PC-9 (cell line): ENCODE data around the gene CD59. TPM values are rescaled to one million over a fixed set of nuclear protein-coding genes. Genes with fewer than 3 reads are reported as not detected.

ENCODE experiments used
- BruUV-seq: library from RNA; stranded (reverse); fragments of 400-500 nt; replicated peaks from 2 replicates; lab custom pipeline; 2021; lab: Mats Ljungman, UMichigan
- CTCF ChIA-PET: fragments of 300-600 bp; sonication (Branson Sonifier 250); formaldehyde crosslinking; loops from one replicate; lab custom pipeline; 2022; ENCODE audit warnings: antibody characterized with exemption; lab: Charles Lee
- POLR2A ChIA-PET: fragments of 300-600 bp; sonication (Branson Sonifier 250); formaldehyde crosslinking; loops from one replicate; lab custom pipeline; 2022; ENCODE audit warnings: antibody characterized with exemption; ENCODE audit not compliant: unreplicated experiment; lab: Charles Lee
- DNase-seq, 2 experiments: peaks; one replicate each; pipeline versions ENCODE4 v3.0.0 to v3.0.0-alpha.2; 2015 to 2022; ENCODE audit warnings: mixed read lengths in 1 of 2
- H2AFZ ChIP-seq: fragments of 200-600 bp; sonication (generic); 2 replicates; pipeline ENCODE4 v1.8.1; 2017; ENCODE audit warnings: antibody characterized with exemption
- H3F3A ChIP-seq: fragments of 200-600 bp; sonication (generic); 2 replicates; pipeline ENCODE4 v1.8.1; 2017; ENCODE audit warnings: antibody characterized with exemption, mild to moderate bottlenecking, low read depth; ENCODE audit not compliant: insufficient read depth
- H3K27ac ChIP-seq: fragments of 200-600 bp; sonication (generic); 2 replicates; pipeline ENCODE4 v1.6.1; 2016; ENCODE audit warnings: mixed run types
- H3K27me3 ChIP-seq: fragments of 200-600 bp; sonication (generic); 2 replicates; pipeline ENCODE4 v1.6.1; 2016; ENCODE audit warnings: low read depth, mixed run types; ENCODE audit not compliant: insufficient read depth
- H3K36me3 ChIP-seq: fragments of 200-600 bp; sonication (generic); 2 replicates; pipeline ENCODE4 v1.6.1; 2016; ENCODE audit warnings: low read depth, mixed run types
- H3K4me1 ChIP-seq: fragments of 200-600 bp; sonication (generic); replicated peaks from 2 replicates; pipeline ENCODE4 v1.6.1; 2016; ENCODE audit warnings: mixed run types; ENCODE audit not compliant: insufficient read depth
- H3K4me2 ChIP-seq: fragments of 200-600 bp; sonication (generic); 2 replicates; pipeline ENCODE4 v1.6.1; 2017; ENCODE audit warnings: mixed run types
- H3K4me3 ChIP-seq: fragments of 200-600 bp; sonication (generic); 2 replicates; pipeline ENCODE4 v1.6.1; 2016; ENCODE audit warnings: mixed run types
- H3K79me2 ChIP-seq: fragments of 200-600 bp; sonication (generic); 2 replicates; pipeline ENCODE4 v1.6.1; 2017; ENCODE audit warnings: low read depth, mixed run types
- H3K9me2 ChIP-seq: fragments of 200-600 bp; sonication (generic); 2 replicates; pipeline ENCODE4 v1.8.1; 2017; ENCODE audit warnings: mild to moderate bottlenecking; ENCODE audit not compliant: insufficient read depth
- H3K9me3 ChIP-seq: fragments of 200-600 bp; sonication (generic); 2 replicates; pipeline ENCODE4 v1.8.1; 2016; ENCODE audit warnings: low read depth; ENCODE audit not compliant: insufficient read depth
- H4K20me1 ChIP-seq: fragments of 200-600 bp; sonication (generic); 2 replicates; pipeline ENCODE4 v1.8.1; 2017; ENCODE audit not compliant: insufficient read depth
- EZH2 ChIP-seq: fragments of 200-600 bp; sonication (generic); IDR thresholded peaks from 2 replicates; pipeline ENCODE4 v1.8.0; 2017; ENCODE audit warnings: antibody characterized with exemption, low read depth
- intact Hi-C: fragments of 100-400 bp; cut with micrococcal nuclease; formaldehyde crosslinking; loops from one replicate; pipeline ENCODE4 v1.10.0; 2022; ENCODE audit not compliant: unreplicated experiment
- total RNA-seq: library from RNA; stranded (reverse); gene quantifications from 2 replicates; pipeline ENCODE4 v1.2.3, GENCODE V29; 2021
- TF ChIP-seq, protein P1 (sequence below): fragments of 200-600 bp; sonication (generic); conservative IDR thresholded peaks from 2 replicates; pipeline ENCODE4 v1.6.1; 2017; ENCODE audit warnings: mixed run types, antibody characterized with exemption, mild to moderate bottlenecking, moderate library complexity

CD59 gene
- total RNA-seq, 1 experiment from 2014 or later = 291 TPM

DNA sequence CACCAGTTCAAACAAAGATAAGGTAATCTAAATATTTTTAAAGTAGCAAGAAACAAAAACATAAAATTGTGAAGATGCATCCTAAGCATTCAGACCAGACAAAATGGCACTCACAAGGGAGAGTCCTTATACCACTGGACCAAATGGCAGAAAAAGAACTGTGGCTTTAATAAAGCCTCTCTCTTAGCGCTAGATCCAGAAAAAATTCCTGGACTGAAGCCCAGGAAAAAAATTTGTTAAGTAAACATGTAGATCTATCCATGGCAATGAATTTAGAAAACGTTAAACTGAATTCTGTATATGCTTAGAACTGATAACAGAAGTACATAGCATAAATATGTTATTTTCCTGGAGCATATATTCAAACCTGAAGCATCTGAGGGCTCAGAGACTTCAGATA, 11.8 kb upstream of the CD59 start:
- H4K20me1 ChIP-seq = no peaks in the 10 kb centered on the region
- peak in 1 of 2 experiments; percentile 34 for DNase-seq
- no TSS peak for BruUV-seq
- TF ChIP-seq EZH2 = no peak
- TF ChIP-seq, protein P1, sequence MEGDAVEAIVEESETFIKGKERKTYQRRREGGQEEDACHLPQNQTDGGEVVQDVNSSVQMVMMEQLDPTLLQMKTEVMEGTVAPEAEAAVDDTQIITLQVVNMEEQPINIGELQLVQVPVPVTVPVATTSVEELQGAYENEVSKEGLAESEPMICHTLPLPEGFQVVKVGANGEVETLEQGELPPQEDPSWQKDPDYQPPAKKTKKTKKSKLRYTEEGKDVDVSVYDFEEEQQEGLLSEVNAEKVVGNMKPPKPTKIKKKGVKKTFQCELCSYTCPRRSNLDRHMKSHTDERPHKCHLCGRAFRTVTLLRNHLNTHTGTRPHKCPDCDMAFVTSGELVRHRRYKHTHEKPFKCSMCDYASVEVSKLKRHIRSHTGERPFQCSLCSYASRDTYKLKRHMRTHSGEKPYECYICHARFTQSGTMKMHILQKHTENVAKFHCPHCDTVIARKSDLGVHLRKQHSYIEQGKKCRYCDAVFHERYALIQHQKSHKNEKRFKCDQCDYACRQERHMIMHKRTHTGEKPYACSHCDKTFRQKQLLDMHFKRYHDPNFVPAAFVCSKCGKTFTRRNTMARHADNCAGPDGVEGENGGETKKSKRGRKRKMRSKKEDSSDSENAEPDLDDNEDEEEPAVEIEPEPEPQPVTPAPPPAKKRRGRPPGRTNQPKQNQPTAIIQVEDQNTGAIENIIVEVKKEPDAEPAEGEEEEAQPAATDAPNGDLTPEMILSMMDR = no peak
- H3K36me3 ChIP-seq = peaks cover 31% of the 10 kb centered on the region
- H2AFZ ChIP-seq = no peak overlapping the region
- H3K9me3 ChIP-seq = no peaks in the 10 kb centered on the region
- H3K4me3 ChIP-seq = no peak overlapping the region
- intact Hi-C loops = loop anchor here (10.0 kb wide), 1 partner anchor 783 kb away; no protein-coding TSS in a partner anchor
- no peak overlapping the region for H3K4me2 ChIP-seq
- H3K27me3 ChIP-seq = no peaks in the 10 kb centered on the region
- peaks cover 14% of the 10 kb centered on the region; the same call in 1 of the 2 replicates for H3F3A ChIP-seq
- POLR2A ChIA-PET = no interaction called here
- H3K79me2 ChIP-seq = no peaks in the 10 kb centered on the region
- no peaks in the 10 kb centered on the region for H3K9me2 ChIP-seq
- H3K27ac ChIP-seq = no peak overlapping the region
- no peaks in the 10 kb centered on the region for H3K4me1 ChIP-seq
- CTCF ChIA-PET = no interaction called here

DNA sequence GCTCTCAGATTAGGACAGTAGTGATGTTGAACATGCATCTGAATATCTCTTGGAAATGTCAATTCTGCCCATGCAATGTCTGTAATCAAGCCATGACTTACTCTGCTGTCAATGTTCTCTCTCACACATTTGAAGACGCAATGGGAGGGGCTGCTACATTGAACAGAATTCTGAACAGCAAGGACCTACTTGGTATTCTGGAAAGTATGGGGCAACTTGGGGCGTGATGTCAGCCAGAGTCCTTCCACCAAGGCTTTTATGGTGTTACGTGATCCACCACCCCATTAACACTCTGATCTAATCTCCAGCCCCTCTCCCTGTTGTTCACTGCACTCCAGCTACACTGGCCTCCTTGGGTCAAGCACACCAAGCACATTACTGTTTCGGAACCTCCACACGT, 7.1 kb upstream of the CD59 start:
- CTCF ChIA-PET = interaction anchor here (0.7 to 2.3 kb wide), 3 partner anchors 27 to 578 kb away, joined by 3 to 42 read pairs (median 13); no protein-coding TSS in a partner anchor
- DNase-seq = no peak
- Histone ChIP-seq H3K27me3 (no peaks in the 10 kb centered on the region), H3K4me2 (no peak overlapping the region), H3F3A (peaks cover 19% of the 10 kb centered on the region; the same call in 1 of the 2 replicates), H3K27ac (no peak overlapping the region), H3K36me3 (peaks cover 12% of the 10 kb centered on the region; the same call in 1 of the 2 replicates), H4K20me1 (no peaks in the 10 kb centered on the region), H3K9me2 (no peaks in the 10 kb centered on the region), H3K79me2 (no peaks in the 10 kb centered on the region), H3K9me3 (peaks cover 5% of the 10 kb centered on the region; the same call in 1 of the 2 replicates), H3K4me3 (no peak overlapping the region), H3K4me1 (no peaks in the 10 kb centered on the region), H2AFZ (no peak overlapping the region)
- POLR2A ChIA-PET = interaction anchor here (0.6 kb wide), 1 partner anchor 1884 kb away, joined by 8 read pairs; no protein-coding TSS in a partner anchor
- intact Hi-C loops = loop anchor here (2.0 to 10.0 kb wide), 2 partner anchors 26 to 778 kb away; no protein-coding TSS in a partner anchor
- no peak for TF ChIP-seq EZH2
- TF ChIP-seq, protein P1 = no peak
- no TSS peak for BruUV-seq

DNA sequence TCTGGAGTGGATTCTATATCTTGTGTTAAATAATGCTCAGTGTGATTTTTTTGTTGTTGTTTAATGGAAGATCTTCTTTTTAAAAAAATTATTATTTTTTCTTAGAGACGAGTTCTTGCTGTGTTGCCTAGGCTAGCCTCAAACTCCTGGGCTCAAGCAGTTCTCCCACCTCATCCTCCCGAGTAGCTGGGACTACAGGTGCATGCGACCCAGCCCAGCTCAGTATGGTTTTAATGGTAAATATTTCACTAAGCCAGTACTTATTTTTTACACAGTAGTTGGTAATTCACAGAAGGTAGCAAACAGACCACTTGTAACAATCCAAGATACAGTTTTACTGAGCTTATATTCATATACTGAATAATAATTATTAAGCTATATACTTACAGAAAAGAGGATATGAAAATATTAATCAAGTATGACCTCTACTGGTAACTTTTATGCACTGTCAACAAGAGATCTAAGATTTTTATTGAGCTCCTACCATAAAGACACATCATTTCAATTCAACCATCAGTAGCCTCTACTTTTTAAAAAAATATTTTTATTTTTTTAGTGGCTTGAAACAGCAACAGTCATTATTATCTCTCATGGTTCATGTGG, 6.1 kb upstream of the CD59 start:
- Histone ChIP-seq H4K20me1 (no peaks in the 10 kb centered on the region), H3F3A (peaks cover 28% of the 10 kb centered on the region), H2AFZ (no peak overlapping the region), H3K4me1 (peaks cover 8% of the 10 kb centered on the region), H3K27me3 (no peaks in the 10 kb centered on the region), H3K4me3 (no peak overlapping the region), H3K9me3 (peaks cover 5% of the 10 kb centered on the region; the same call in 1 of the 2 replicates), H3K9me2 (no peaks in the 10 kb centered on the region), H3K4me2 (no peak overlapping the region), H3K27ac (no peak overlapping the region), H3K79me2 (no peaks in the 10 kb centered on the region), H3K36me3 (peaks cover 12% of the 10 kb centered on the region; the same call in 1 of the 2 replicates)
- ChIA-PET POLR2A (interaction anchor here (0.6 to 1.1 kb wide), 3 partner anchors 13 to 106 kb away, joined by 3 to 7 read pairs (median 4); no protein-coding TSS in a partner anchor), CTCF (interaction anchor here (0.5 to 2.3 kb wide), 27 partner anchors 11 to 779 kb away, joined by 3 to 42 read pairs (median 3); partner anchors contain the start of gene C11orf91)
- no TSS peak for BruUV-seq
- no peak for TF ChIP-seq EZH2
- TF ChIP-seq, protein P1 = peak; percentile 82
- peak in 1 of 2 experiments; percentile 48 for DNase-seq
- intact Hi-C loops = loop anchor here (1.0 to 10.0 kb wide), 4 partner anchors 26 to 778 kb away; no protein-coding TSS in a partner anchor
